COLO668 (cell line): ENCODE measurements around the gene DHX9.
"Not testable (repeated sequence)": the region's sequence is repeated elsewhere in the genome, so short reads cannot be mapped to it uniquely, and the experiment has no call there.

ENCODE experiments used
- DNase-seq: peaks from one replicate; lab custom pipeline; 2025; ENCODE audit not compliant: unreplicated experiment; lab: John Stamatoyannopoulos, UW

Gene DHX9

DNA sequence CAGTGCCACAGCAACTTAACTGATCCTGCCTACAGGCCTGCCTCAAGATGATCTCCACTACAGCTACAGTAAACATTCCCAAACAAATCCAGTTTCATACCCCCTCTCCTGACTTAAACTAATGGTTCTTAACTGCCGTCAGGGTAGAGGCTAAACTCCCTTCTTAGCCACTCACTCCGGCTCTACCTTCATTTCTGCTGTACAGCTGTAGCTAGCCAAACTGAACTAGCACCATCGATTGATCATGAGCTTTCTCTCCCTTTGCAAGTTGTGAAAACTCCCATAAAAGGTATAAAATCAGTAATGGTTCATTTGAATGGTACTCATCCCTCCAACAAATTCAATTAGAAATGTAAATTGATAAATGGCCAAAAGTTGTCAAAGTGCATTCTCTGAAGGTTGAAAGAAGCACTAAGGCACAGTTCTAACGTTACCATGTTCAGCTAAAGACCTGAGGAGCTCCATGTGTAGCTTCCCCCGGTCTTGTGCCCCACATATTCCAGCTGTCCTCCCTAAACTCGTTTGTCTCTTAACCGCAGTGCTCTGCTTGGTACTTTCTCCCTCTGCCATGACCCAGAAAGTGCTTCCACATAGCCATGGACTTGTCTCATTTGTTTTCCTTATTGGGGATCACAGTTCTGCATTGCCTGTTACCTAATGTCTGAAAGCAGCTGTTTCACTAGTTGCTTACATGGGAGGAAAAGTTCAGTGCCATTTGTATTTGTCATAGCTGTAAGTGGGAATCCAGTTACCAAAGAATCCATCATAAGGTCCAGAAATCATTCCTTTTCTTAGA, 49.8 kb downstream of the DHX9 start:
- no peak for DNase-seq

DNA sequence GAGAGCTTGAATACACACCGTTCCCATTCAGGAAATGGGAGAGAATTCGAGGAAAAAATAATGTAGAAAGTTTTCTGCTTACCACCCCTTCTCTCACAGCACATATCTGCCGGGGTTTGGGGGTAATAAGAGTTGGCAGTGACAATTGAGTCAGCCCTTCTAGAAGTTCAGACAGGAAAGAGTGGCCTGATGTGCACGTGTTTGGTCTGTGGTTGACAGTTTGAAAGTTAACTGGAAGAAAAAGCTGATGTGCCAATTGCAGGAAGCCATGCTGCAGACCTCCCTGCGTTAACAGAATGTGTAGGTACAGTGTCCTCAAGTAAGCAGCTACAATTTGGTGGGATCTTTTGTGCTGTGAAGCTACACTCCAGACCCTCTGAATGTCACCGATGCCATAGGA, 50.9 kb downstream of the DHX9 start:
- no peak for DNase-seq

DNA sequence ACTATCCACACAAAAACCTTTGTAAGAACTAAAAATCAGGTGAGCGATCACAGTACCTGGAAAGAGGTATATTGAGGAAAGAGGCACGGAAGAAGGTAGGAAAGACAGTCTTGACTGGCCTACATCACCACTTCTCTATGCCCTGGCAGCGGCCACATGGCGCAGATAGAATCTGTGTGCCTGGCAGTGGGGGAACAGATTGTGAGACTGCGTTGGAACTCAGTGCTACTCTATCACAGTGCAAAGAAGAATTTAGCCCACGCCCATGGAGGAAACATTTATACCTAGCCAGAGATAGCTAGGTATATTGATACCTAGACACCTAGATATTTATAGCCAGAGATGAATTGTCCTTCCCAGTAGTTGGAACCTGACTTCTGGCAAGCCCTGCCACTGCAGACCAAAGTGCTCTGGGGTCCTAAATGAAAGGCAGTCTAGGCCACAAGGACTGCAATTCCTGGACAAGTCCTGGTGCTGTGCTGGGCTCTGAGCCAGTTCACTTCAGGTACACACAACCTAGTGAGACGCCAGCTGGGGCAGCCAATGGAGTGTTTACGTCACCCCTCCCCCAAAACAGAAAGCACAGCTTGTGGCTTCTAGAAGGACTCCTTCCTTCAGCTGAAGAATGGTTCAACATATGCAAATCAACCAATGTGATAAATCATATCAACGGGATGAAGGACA, 51.9 kb downstream of the DHX9 start:
- peak; percentile 61 for DNase-seq

DNA sequence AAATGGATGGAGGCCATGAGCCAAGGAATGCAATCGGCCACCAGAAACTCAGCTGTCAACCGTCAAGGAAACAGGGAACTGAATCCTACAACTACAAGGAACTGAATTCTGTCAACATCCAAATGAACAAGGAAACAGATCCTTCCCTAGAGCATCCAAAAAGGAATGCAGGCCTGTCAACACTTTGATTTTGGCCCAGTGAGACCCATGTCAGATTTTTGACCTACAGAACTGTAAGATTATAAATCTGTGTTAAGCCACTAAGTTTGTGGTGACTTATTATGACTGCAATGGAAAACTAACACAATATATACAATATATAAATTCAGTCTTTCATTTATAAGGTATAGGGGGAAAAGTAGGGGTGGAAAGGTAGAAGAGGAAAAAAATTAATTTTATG, 58.5 kb downstream of the DHX9 start:
- no peak for DNase-seq

DNA sequence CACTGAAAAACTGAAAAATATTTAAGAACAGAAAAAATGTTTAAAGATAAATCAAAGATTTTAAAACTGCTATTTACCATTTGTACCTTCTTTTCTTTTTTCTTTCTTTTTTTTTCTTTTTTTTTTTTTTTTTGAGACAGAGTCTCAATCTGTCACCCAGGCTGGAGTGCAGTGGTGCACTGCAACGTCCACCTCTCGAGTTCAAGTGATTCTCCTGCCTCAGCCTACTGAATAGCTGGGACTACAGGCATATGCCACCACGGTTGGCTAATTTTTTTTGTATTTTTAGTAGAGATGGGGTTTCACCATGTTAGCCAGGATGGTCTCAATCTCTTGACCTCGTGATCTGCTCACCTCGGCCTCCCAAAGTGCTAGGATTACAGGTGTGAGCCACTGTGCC, 62.8 kb downstream of the DHX9 start:
- DNase-seq: not testable (repeated sequence)

DNA sequence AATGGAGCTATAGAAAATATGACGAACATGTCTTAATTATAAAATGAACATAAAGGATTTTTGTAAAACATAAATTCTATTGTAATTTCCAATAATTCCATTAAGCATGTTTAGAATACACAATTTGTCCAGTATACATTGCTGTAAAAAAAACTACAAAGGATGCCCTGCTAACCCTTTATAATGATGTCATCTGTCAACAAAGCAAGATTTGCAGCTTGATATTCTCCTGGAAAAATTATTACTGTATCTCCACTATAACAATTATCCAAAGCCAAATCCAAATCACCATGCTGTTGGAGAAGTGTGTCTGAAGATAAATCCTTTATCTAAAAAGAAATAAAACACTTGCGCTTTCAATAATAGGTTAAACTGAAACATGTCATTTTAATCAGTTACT, 66.2 kb downstream of the DHX9 start:
- DNase-seq: no peak

DNA sequence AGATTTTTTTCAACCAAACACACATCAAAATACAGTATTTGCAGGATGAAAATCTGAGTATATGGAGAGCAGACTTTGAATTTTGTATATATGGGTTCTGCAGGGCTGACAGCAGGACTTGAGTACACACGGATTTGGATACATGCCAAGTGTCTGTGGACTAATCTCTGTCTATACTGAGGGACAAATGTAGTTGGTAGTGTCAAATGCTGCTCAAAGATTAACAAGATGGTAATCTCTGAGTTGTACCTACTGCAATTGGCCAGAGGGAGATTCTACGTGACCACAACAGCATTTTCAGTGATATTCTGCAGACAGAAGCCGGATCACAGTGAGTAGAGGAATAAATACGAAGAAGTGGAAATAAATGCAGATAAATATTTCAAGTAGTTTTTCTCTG, 70.4 kb downstream of the DHX9 start:
- DNase-seq: peak; percentile 45

DNA sequence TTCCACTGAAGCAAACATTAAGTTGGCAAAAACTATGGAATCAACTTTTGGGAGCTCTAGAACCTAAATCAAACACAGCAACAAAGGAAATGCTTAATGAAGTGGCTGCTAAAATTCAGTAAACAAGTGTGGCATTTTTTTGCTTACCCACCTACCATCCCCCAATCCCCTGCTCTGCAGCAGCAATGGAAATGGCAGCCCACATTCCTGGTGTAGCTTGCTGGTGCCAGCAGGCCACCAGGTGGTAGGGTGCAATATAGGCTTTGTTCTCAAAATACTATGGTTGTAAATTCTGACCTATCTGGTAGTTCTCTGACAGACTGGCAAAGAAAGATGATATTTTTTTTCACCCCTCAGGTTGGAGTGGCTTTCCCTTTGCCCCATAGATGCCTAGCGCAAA, 71.0 kb downstream of the DHX9 start:
- DNase-seq: no peak

DNA sequence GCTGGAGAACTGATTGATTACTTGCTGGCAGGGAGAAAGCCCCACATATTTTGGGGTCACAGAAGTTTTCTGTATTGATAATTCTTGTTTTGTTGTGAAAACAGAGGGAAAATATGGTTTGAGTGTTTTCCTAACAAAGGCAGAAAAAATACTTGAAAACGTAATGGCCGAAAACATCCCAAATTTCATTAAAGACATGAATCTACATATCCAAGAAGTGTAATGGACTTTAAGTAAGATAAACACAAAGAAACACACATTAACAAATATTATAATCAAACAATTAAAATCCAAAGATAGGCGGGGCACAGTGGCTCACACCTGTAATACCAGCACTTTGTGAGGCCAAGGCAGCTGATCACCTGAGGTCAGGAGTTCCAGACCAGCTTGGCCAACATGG, 74.3 kb downstream of the DHX9 start:
- DNase-seq: no peak

DNA sequence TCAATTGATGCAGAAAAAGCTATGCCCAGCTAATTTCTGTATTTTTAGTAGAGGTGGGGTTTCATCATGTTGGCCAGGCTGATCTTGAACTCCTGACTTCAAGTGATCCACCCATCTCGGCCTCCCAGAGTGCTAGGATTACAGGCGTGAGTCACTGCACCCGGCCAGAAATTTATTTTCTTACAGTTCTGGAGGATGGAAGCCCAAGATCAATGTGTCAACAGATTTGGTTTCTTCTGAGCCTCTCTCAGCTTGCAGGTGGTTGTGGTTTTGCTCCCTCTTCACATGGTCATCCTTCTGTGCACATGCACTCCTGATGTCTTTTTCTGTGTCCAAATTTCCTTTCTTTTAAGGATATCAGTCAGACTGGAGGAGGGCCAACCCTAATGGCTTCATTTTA, 78.2 kb downstream of the DHX9 start:
- DNase-seq: no peak

DNA sequence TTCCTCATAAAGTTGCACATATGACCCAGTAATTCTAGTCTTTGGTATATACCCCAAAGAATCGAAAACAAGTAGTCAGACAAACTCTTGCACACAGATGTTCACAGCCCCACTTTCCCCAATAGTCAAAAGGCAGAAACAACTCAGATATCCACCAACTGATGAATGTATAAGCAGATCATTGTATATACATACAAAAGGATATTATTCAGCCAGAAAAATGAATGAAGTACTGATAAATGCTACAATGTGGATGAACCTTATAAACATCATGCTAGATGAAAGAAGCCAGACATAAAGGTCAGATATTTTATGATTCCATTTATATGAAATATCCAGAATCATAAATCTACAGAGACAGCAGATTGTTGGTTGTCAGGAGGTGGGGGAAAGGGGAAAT, 86.5 kb downstream of the DHX9 start:
- no peak for DNase-seq

DNA sequence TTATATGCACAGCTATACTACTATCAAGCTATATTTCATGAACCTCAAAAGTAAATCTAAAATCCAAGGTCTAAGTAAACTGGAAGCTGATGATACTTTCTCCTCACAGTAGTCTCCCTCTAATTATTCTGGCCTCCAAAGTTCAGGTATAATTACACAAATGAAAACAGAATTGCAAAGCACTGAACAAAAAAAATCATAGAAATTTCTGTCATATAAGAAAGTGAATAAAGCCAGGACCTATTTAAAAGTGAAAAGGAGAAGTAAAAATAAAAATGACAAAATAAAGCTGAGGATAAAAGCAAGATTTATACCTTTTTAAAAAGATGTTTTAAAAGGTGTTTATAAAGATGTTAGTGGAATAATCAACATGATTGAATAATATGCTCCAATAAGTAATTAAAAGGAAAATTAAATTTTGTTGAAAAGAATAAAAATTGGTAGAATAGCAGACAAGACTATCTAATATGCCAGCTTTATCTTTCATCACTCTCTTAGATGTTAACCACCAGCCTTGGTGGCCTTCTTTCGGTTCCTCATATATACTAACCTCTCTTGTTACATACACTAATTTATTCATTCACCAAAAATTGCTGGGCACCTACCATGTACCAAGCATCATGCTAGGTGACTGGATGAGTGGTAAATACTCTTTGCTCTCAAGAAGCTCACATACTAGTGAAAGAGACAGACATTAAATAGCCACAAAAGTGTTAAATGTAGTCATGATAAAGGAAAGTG, 88.7 kb downstream of the DHX9 start:
- no peak for DNase-seq

DNA sequence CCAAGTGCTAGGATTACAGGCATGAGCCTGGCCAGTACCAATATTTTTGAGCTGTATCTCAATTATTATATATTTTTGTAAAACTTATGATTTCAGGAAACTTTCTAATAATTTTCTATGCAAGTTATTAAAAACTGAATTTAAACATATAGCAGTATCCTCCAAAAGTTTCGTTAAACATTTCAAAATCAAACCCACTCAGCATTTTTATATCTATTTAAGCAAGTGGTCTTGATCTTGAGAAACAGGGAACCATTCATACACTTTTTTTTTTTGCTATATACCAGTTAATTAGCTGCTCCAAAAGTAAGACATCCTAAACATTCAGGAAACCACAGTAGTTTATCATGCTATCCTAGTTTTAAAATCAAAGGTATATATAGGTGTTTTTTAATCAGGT, 91.8 kb downstream of the DHX9 start:
- DNase-seq: no peak

DNA sequence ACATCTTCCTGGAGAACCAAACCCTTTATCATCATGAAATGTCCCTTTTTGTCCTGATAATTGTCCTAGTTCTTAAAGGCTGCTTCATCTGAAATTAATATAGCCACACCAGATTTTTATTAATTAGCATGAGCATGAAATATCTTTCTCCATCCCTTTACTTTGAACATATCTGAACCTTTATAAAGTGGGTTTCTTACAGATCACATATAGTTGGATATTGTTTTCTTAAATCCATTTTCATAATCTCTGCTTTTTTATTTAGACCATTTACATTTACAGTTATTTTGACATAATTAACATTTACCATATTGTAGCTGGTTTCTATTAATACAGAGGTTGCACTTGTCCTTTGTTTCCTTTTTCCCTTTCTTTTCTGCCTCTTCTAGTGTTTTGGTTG, 96.6 kb downstream of the DHX9 start:
- no peak for DNase-seq
